K562 (cell line): Measurements from ENCODE around the gene DALRD3. TPM values are rescaled to one million over a fixed set of nuclear protein-coding genes. Genes with fewer than 3 reads are reported as not detected.

Experiments used
- CBX5 ChIP-seq: IDR thresholded peaks from 2 replicates; pipeline ENCODE4 v1.6.1; 2014; ENCODE audit warnings: low read depth, borderline replicate concordance
- CEBPG ChIP-seq, 3 experiments: fragments of 200-800 bp in 1 of 3; sonication (Bioruptor generic) in 1 of 3; sonication (generic) in 1 of 3; formaldehyde crosslinking in 1 of 3; IDR thresholded peaks in 2 of 3; conservative IDR thresholded peaks in 1 of 3; 2 replicates each; pipeline versions ENCODE4 v1.6.1 to v1.8.0; 2016 to 2022; ENCODE audit warnings: missing compliant biosample characterization in 2 of 3, missing genetic modification characterization in 2 of 3, mild to moderate bottlenecking in 1 of 3, missing genetic modification reagents in 1 of 3
- E2F4 ChIP-seq: sonication (generic); formaldehyde crosslinking; IDR thresholded peaks from 2 replicates; pipeline ENCODE4 v1.8.0; 2022; ENCODE audit warnings: mild to moderate bottlenecking, low read depth, missing genetic modification reagents
- HMGN3 ChIP-seq: IDR thresholded peaks from 2 replicates; pipeline ENCODE4 v1.6.1; 2011; ENCODE audit warnings: borderline replicate concordance, low read depth, mild to moderate bottlenecking, mixed read lengths, low read length; ENCODE audit not compliant: insufficient read length; ENCODE audit errors: extremely low read depth
- KAT7 ChIP-seq: sonication (generic); formaldehyde crosslinking; IDR thresholded peaks from 2 replicates; pipeline ENCODE4 v1.8.0; 2022; ENCODE audit warnings: missing genetic modification reagents, mild to moderate bottlenecking, borderline replicate concordance
- MLLT1 ChIP-seq, 2 experiments: fragments of 450-650 bp; IDR thresholded peaks; 2 replicates each; pipeline ENCODE4 v1.6.1; 2016
- NKRF ChIP-seq: fragments of 450-650 bp; IDR thresholded peaks from 2 replicates; pipeline ENCODE4 v1.6.1; 2016; ENCODE audit warnings: borderline replicate concordance
- POLR2B ChIP-seq: fragments of 450-650 bp; IDR thresholded peaks from 2 replicates; pipeline ENCODE4 v1.6.1; 2018; ENCODE audit warnings: low read depth; ENCODE audit not compliant: partially characterized antibody
- SRSF9 ChIP-seq: fragments of 200-400 bp; formaldehyde crosslinking; IDR thresholded peaks from 2 replicates; pipeline ENCODE4 v1.6.1; 2017; ENCODE audit warnings: low read depth, low read length, borderline replicate concordance
- TFAP4 ChIP-seq: sonication (generic); formaldehyde crosslinking; IDR thresholded peaks from 2 replicates; pipeline ENCODE4 v1.8.0; 2022; ENCODE audit warnings: missing genetic modification reagents, mild to moderate bottlenecking, moderate library complexity, borderline replicate concordance
- TRIM25 ChIP-seq: fragments of 450-650 bp; IDR thresholded peaks from 2 replicates; pipeline ENCODE4 v1.7.0; 2016; ENCODE audit warnings: borderline replicate concordance
- TSC22D4 ChIP-seq: fragments of 450-650 bp; IDR thresholded peaks from 2 replicates; pipeline ENCODE4 v1.6.1; 2016; ENCODE audit warnings: missing genetic modification characterization, missing biosample characterization, control low read depth
- ZBTB12 ChIP-seq: fragments of 250-450 bp; sonication (Bioruptor Pico); IDR thresholded peaks from 2 replicates; pipeline ENCODE4 v1.4.0; 2020
- ZFP1 ChIP-seq: fragments of 450-650 bp; formaldehyde crosslinking; IDR thresholded peaks from 2 replicates; pipeline ENCODE4 v1.4.0; 2020; ENCODE audit warnings: mild to moderate bottlenecking, mixed read lengths
- ZNF3 ChIP-seq: fragments of 250-450 bp; sonication (Bioruptor Pico); IDR thresholded peaks from 2 replicates; pipeline ENCODE4 v1.5.0; 2021; ENCODE audit warnings: mild to moderate bottlenecking, moderate library complexity
- ZNF707 ChIP-seq: fragments of 250-450 bp; sonication (Bioruptor Pico); conservative IDR thresholded peaks from 2 replicates; pipeline ENCODE4 v1.8.0; 2022; ENCODE audit warnings: inconsistent platforms, mild to moderate bottlenecking, moderate library complexity
- polyA plus RNA-seq, 8 experiments: library from polyadenylated mRNA; depleted of rRNA in 4 of 8; stranded (reverse) in 5 of 8; unstranded in 3 of 8; fragments of >200 nt; fragmentation: Nextera tagmentation in 2 of 8; fragmentation: Illumina TruSeq in 1 of 8; extraction: Ambion mirVana in 2 of 8; extraction: Trizol in 1 of 8; gene quantifications; 2 replicates each; pipeline versions ENCODE4 v1.2.1 to v1.2.3, GENCODE V29; 2011 to 2014; ENCODE audit warnings: inconsistent platforms in 1 of 8, missing spikeins in 1 of 8
- total RNA-seq, 7 experiments: library from RNA; depleted of rRNA in 6 of 7; stranded (reverse); fragments of >200 nt in 6 of 7; fragmentation: Illumina TruSeq in 2 of 7; extraction: Trizol in 2 of 7; gene quantifications; 2 replicates each; pipeline versions ENCODE4 v1.2.1 to v1.2.3, GENCODE V29; 2011 to 2021; ENCODE audit warnings: low replicate concordance in 1 of 7

DALRD3 gene
- total and polyA plus RNA-seq, 9 of the 15 experiments (the other 6 are each of a cell fraction or from before 2014, with no cell fraction given) = 6.6 to 31.3 (median 14.4) TPM

- TF ChIP-seq NKRF (peak; percentile 76; the same call in 1 of the 2 replicates), ZNF3 (CRISPR knock-in tag) (no peak), POLR2B (no peak), CBX5 (no peak), SRSF9 (no peak), HMGN3 (peak; percentile 70), TSC22D4 (tag) (no peak), ZNF707 (CRISPR knock-in tag) (no peak), TRIM25 (no peak), MLLT1 (IDR thresholded peaks at IDR 0.05) (no peak), ZFP1 (CRISPR knock-in tag) (no peak), CEBPG (CRISPR knock-in tag; IDR thresholded peaks at IDR 0.05) (no peak), CEBPG (tag; conservative IDR thresholded peaks at IDR 0.05 in 1 of 2, IDR thresholded peaks at IDR 0.05 in 1 of 2) (no peak), TFAP4 (CRISPR knock-in tag) (peak; percentile 82), KAT7 (no peak), E2F4 (no peak), ZBTB12 (CRISPR knock-in tag) (peak; percentile 75; the same call in 1 of the 2 replicates)
These were observed at the start of gene DALRD3 (continued) for GRCh38 chr3:49017971-49018706.
